H9 (cell line): ENCODE measurements around the gene NCKAP5L. TPM values are rescaled to one million over a fixed set of nuclear protein-coding genes. Genes with fewer than 3 reads are reported as not detected.

Experiments
- DNase-seq: peaks from one replicate; pipeline ENCODE4 v3.0.0-alpha.2; 2017
- H2AFZ ChIP-seq: one replicate; pipeline ENCODE4 v1.6.1; 2013; ENCODE audit warnings: mild to moderate bottlenecking, low read length, control low read depth, moderate library complexity
- H2AK5ac ChIP-seq: 2 replicates; pipeline ENCODE4 v1.6.1; 2013; ENCODE audit warnings: low read length, control low read depth, mixed read lengths; ENCODE audit not compliant: insufficient read length
- H2BK120ac ChIP-seq: one replicate; pipeline ENCODE4 v1.6.1; 2013; ENCODE audit warnings: low read depth, mild to moderate bottlenecking, low read length, control low read depth, inconsistent platforms; ENCODE audit not compliant: poor library complexity, severe bottlenecking
- H2BK12ac ChIP-seq: 2 replicates; pipeline ENCODE4 v1.6.1; 2013; ENCODE audit warnings: low read length, control low read depth, mixed read lengths, low read depth; ENCODE audit not compliant: insufficient read length
- H2BK15ac ChIP-seq: 2 replicates; pipeline ENCODE4 v1.6.1; 2013; ENCODE audit warnings: low read depth, low read length, control low read depth
- H2BK20ac ChIP-seq: one replicate; pipeline ENCODE4 v1.6.1; 2013; ENCODE audit warnings: low read depth, mild to moderate bottlenecking, low read length, control low read depth, inconsistent platforms; ENCODE audit not compliant: poor library complexity, severe bottlenecking
- H2BK5ac ChIP-seq: 2 replicates; pipeline ENCODE4 v1.6.1; 2013; ENCODE audit warnings: low read length, control low read depth, mixed read lengths; ENCODE audit not compliant: insufficient read length
- H3K14ac ChIP-seq: 2 replicates; pipeline ENCODE4 v1.6.1; 2013; ENCODE audit warnings: low read length, control low read depth; ENCODE audit not compliant: insufficient read depth
- H3K18ac ChIP-seq: 2 replicates; pipeline ENCODE4 v1.6.1; 2013; ENCODE audit warnings: low read depth, mild to moderate bottlenecking, mixed read lengths, low read length, control low read depth; ENCODE audit not compliant: insufficient read length
- H3K23ac ChIP-seq: 2 replicates; pipeline ENCODE4 v1.6.1; 2013; ENCODE audit warnings: low read length, control low read depth, mixed read lengths, low read depth; ENCODE audit not compliant: insufficient read length
- H3K23me2 ChIP-seq: 2 replicates; pipeline ENCODE4 v1.6.1; 2013; ENCODE audit warnings: low read depth, mild to moderate bottlenecking, mixed read lengths, low read length, control low read depth; ENCODE audit not compliant: insufficient read length, poor library complexity, severe bottlenecking
- H3K27ac ChIP-seq: 2 replicates; pipeline ENCODE4 v1.5.1; 2013; ENCODE audit warnings: low read length, control low read depth, mixed read lengths, low read depth; ENCODE audit not compliant: insufficient read length
- H3K27me3 ChIP-seq: 2 replicates; pipeline ENCODE4 v1.6.1; 2013; ENCODE audit warnings: low read length, control low read depth, inconsistent platforms; ENCODE audit not compliant: insufficient read depth
- H3K4ac ChIP-seq: 2 replicates; pipeline ENCODE4 v1.6.1; 2013; ENCODE audit warnings: low read depth, mild to moderate bottlenecking, control low read depth, inconsistent platforms, low read length, moderate library complexity
- H3K4me1 ChIP-seq: 2 replicates; pipeline ENCODE4 v1.6.1; 2013; ENCODE audit warnings: low read length, control low read depth, inconsistent platforms; ENCODE audit not compliant: insufficient read depth
- H3K4me2 ChIP-seq: 2 replicates; pipeline ENCODE4 v1.6.1; 2013; ENCODE audit warnings: low read length, control low read depth, mixed read lengths; ENCODE audit not compliant: insufficient read length, insufficient read depth
- H3K56ac ChIP-seq: 2 replicates; pipeline ENCODE4 v1.6.1; 2013; ENCODE audit warnings: low read depth, mild to moderate bottlenecking, mixed read lengths, low read length, control low read depth; ENCODE audit not compliant: insufficient read length
- H3K79me1 ChIP-seq: 2 replicates; pipeline ENCODE4 v1.6.1; 2013; ENCODE audit warnings: low read depth, mild to moderate bottlenecking, moderate library complexity, low read length, control low read depth, inconsistent platforms; ENCODE audit not compliant: insufficient read depth, poor library complexity, severe bottlenecking
- H3K79me2 ChIP-seq: 2 replicates; pipeline ENCODE4 v1.6.1; 2013; ENCODE audit warnings: low read length, control low read depth, inconsistent platforms; ENCODE audit not compliant: insufficient read depth
- H3K9ac ChIP-seq: 2 replicates; pipeline ENCODE4 v1.6.1; 2013; ENCODE audit warnings: low read length, control low read depth, mixed read lengths; ENCODE audit not compliant: insufficient read length; ENCODE audit errors: extremely low read depth
- H3K9me3 ChIP-seq: one replicate; pipeline ENCODE4 v1.6.1; 2013; ENCODE audit warnings: low read depth, low read length, inconsistent platforms; ENCODE audit not compliant: control insufficient read depth
- H3T11ph ChIP-seq: one replicate; pipeline ENCODE4 v1.6.1; 2013; ENCODE audit warnings: mild to moderate bottlenecking, low read length, control low read depth, inconsistent platforms
- H4K20me1 ChIP-seq: one replicate; pipeline ENCODE4 v1.6.1; 2013; ENCODE audit not compliant: control insufficient read depth, insufficient read length, insufficient read depth
- H4K5ac ChIP-seq: 2 replicates; pipeline ENCODE4 v1.6.1; 2013; ENCODE audit warnings: low read depth, mild to moderate bottlenecking, mixed read lengths, low read length, control low read depth; ENCODE audit not compliant: insufficient read length
- H4K8ac ChIP-seq: replicated peaks from 2 replicates; pipeline ENCODE4 v1.6.1; 2013; ENCODE audit warnings: low read length, control low read depth, mixed read lengths, low read depth; ENCODE audit not compliant: insufficient read length
- H4K91ac ChIP-seq: 2 replicates; pipeline ENCODE4 v1.6.1; 2013; ENCODE audit warnings: low read depth, mild to moderate bottlenecking, moderate library complexity, mixed read lengths, low read length, control low read depth; ENCODE audit not compliant: insufficient read length
- H3K27ac Mint-ChIP-seq, 3 experiments: 2 replicates in 2 of 3; 3 replicates in 1 of 3; pipeline ENCODE4 v1.8.0; 2020 to 2021; ENCODE audit warnings: mixed read lengths in 3 of 3, mild to moderate bottlenecking in 1 of 3, moderate library complexity in 1 of 3
- H3K27me3 Mint-ChIP-seq: 2 replicates; pipeline ENCODE4 v1.8.0; 2021; ENCODE audit warnings: low read depth, mild to moderate bottlenecking, moderate library complexity, mixed read lengths
- H3K36me3 Mint-ChIP-seq, 3 experiments: 2 replicates in 2 of 3; 3 replicates in 1 of 3; pipeline ENCODE4 v1.8.0; 2020 to 2021; ENCODE audit warnings: low read depth in 3 of 3, mixed read lengths in 3 of 3; ENCODE audit not compliant: insufficient read depth in 1 of 3
- H3K4me1 Mint-ChIP-seq, 2 experiments: 2 replicates each; pipeline ENCODE4 v1.8.0; 2020; ENCODE audit warnings: mixed read lengths in 2 of 2
- H3K4me3 Mint-ChIP-seq, 2 experiments: 2 replicates in 1 of 2; 3 replicates in 1 of 2; pipeline ENCODE4 v1.8.0; 2020 to 2021; ENCODE audit warnings: mild to moderate bottlenecking in 2 of 2, mixed read lengths in 2 of 2, moderate library complexity in 1 of 2
- H3K9me3 Mint-ChIP-seq, 2 experiments: 2 replicates in 1 of 2; 3 replicates in 1 of 2; pipeline ENCODE4 v1.8.0; 2020; ENCODE audit warnings: mild to moderate bottlenecking in 2 of 2, mixed read lengths in 2 of 2, moderate library complexity in 1 of 2
- CTCF ChIP-seq: fragments of 200-600 bp; sonication (generic); conservative IDR thresholded peaks from 3 replicates; pipeline ENCODE4 v1.8.0; 2021; ENCODE audit warnings: antibody characterized with exemption, mild to moderate bottlenecking
- WGBS: extraction: QIAGEN DNeasy Blood & Tissue Kit; methylation state at CpG from one replicate; pipeline ENCODE4 v1.1.7; 2013; ENCODE audit warnings: missing lambda C conversion rate, low lambda C conversion rate, mixed read lengths; ENCODE audit not compliant: insufficient read length; ENCODE audit errors: extremely low coverage; 5-methylcytosine and 5-hydroxymethylcytosine counted together
- total RNA-seq: library from RNA; stranded (reverse); gene quantifications from 2 replicates; pipeline ENCODE4 v1.2.1, GENCODE V29; 2021

Gene NCKAP5L
- total RNA-seq, 1 experiment from 2014 or later, result 27.7 TPM

GRCh38 chr12:49779581-49779980 lies 48.6 kb downstream of the NCKAP5L start:
- no peak for DNase-seq
- no peak overlapping the region for H3K14ac ChIP-seq
- H2BK20ac ChIP-seq, result no peak overlapping the region
- no peak overlapping the region for H4K5ac ChIP-seq
- H2BK12ac ChIP-seq, result no peak overlapping the region
- H4K91ac ChIP-seq, result no peak overlapping the region
- H3K4me1 ChIP-seq, result no peaks in the 10 kb centered on the region
- no peak overlapping the region for H2BK15ac ChIP-seq
- no peak overlapping the region for H2AFZ ChIP-seq
- no peak overlapping the region for H3K56ac ChIP-seq
- no peak overlapping the region for H3K4me2 ChIP-seq
- H3K79me1 ChIP-seq, result no peaks in the 10 kb centered on the region
- H2BK120ac ChIP-seq, result no peak overlapping the region
- peaks cover 3% of the 10 kb centered on the region; the same call in 1 of the 2 replicates for H3K27me3 ChIP-seq
- no peaks in the 10 kb centered on the region for H3K9me3 Mint-ChIP-seq
- no peaks in the 10 kb centered on the region for H4K20me1 ChIP-seq
- no peaks in the 10 kb centered on the region for H3K79me2 ChIP-seq
- no peak for TF ChIP-seq CTCF
- H3T11ph ChIP-seq, result no peak overlapping the region
- no peak overlapping the region for H3K4ac ChIP-seq
- no peaks in the 10 kb centered on the region for H3K9me3 ChIP-seq
- peaks cover 43% of the 10 kb centered on the region for H3K27me3 Mint-ChIP-seq
- H2AK5ac ChIP-seq, result no peak overlapping the region
- H4K8ac ChIP-seq, result no peak overlapping the region
- H3K9ac ChIP-seq, result no peak overlapping the region
- H3K23ac ChIP-seq, result no peak overlapping the region
- no peak overlapping the region for H2BK5ac ChIP-seq
- H3K18ac ChIP-seq, result no peak overlapping the region
- H3K36me3 Mint-ChIP-seq, result no peaks in the 10 kb centered on the region
- H3K4me3 Mint-ChIP-seq, result no peak overlapping the region
- WGBS, result no CpG with 5 or more reads among the region's 2 CpGs
- H3K27ac Mint-ChIP-seq, result no peak overlapping the region
- H3K27ac ChIP-seq, result no peak overlapping the region
- peaks cover 13 to 19% of the 10 kb centered on the region in 2 experiments for H3K4me1 Mint-ChIP-seq
- H3K23me2 ChIP-seq, result no peaks in the 10 kb centered on the region
